PC-9 (cell line): Measurements from ENCODE around the gene CYP4F2.

ENCODE experiments used
- CTCF ChIP-seq: fragments of 200-600 bp; sonication (generic); conservative IDR thresholded peaks from 2 replicates; pipeline ENCODE4 v1.6.1; 2017; ENCODE audit warnings: mixed run types, antibody characterized with exemption, mild to moderate bottlenecking, moderate library complexity
- EZH2 ChIP-seq: fragments of 200-600 bp; sonication (generic); IDR thresholded peaks from 2 replicates; pipeline ENCODE4 v1.8.0; 2017; ENCODE audit warnings: antibody characterized with exemption, low read depth

GRCh38 chr19:15923702-15924101 lies 25.8 kb upstream of the CYP4F2 start:
- TF ChIP-seq CTCF (no peak), EZH2 (no peak)
